ENCODE data around the gene ZNF768. TPM values are rescaled to one million over a fixed set of nuclear protein-coding genes. Genes with fewer than 3 reads are reported as not detected.
"Not testable (repeated sequence)": the region's sequence is repeated elsewhere in the genome, so short reads cannot be mapped to it uniquely, and the experiment has no call there.

ZNF768 gene
- total RNA-seq, 1 donor from 2014 or later: 12.9 TPM

DNA sequence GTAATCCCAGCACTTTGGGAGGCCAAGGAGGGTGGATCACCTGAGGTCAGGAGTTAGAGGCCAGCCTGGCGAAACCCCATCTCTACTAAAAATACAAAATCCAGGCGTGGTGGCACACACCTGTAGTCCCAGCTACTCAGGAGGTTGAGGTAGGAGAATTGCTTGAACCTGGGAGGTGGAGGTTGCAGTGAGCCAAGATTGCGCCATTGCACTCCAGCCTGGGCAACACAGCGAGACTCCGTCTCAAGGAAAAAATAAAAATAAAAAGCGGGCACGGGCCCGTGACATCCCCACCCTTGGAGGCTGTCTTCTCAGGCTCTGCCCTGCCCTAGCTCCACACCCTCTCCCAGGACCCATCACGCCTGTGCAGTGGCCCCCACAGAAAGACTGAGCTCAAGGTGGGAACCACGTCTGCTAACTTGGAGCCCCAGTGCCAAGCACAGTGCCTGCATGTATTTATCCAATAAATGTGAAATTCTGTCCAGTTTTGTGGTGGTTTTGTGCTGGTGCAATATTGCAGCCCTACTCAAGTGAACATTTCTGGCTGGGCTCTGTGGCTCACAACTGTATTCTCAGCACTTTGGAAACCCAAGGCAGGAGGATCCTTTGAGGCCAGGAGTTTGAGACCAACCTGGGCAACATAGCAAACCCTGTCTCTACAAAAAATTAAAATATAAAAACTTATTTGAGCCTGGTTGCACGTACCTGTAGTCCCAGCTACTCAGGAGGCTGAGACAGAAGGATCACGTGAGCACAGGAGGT, 3.5 kb downstream of the ZNF768 start:
- H3K27me3 Mint-ChIP-seq; H3K27ac Mint-ChIP-seq; intact Hi-C loops (cut with micrococcal nuclease); DNase-seq; H3K9me3 Mint-ChIP-seq; H3K4me3 Mint-ChIP-seq: not testable (repeated sequence)
- Mint-ChIP-seq H3K4me1 (peaks cover 18% of the 10 kb centered on the region), H3K36me3 (ENCODE audit: low read depth) (peaks cover 32% of the 10 kb centered on the region)

DNA sequence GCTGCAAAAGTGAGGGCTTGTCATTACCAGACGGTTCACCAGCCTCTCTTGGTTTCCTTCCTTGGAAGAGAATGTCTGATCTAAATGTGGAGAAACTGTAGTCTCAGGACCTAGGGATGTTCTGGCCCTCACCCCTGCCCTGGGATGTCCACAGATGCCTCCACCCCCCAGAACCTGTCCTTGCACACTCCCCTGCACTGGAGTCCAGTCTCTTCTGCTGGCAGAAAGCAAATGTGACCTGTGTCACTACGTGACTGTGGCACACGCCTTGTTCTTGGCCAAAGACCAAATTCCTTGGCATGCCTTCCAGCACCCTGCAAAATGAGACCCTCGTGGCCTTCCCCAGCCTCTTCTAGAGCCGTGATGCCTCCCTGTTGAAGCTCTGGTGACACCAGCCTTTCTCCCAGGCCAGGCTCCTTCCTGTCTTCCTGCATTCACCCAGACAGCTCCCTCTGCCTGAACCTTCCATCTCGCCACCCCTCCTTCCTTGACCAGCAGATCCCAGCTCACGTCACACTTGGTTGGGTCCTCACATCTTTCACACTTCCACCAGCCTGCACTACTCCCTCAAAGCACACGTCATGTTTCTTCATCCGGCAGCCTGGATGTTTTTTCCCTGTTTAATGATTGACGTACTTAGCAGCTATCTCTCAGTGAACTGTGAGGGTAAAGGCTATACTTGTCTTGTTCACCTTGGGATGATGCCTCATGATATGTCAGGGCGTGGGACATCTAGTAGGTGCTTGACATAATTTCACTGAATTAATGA, 4.3 kb downstream of the ZNF768 start:
- no peak overlapping the region for H3K4me3 Mint-ChIP-seq
- peak overlapping the region; percentile 3 for H3K27ac Mint-ChIP-seq
- no peaks in the 10 kb centered on the region for H3K9me3 Mint-ChIP-seq
- peaks cover 12% of the 10 kb centered on the region for H3K4me1 Mint-ChIP-seq
- no peaks in the 10 kb centered on the region for H3K27me3 Mint-ChIP-seq
- DNase-seq: no peak
- peaks cover 40% of the 10 kb centered on the region for H3K36me3 Mint-ChIP-seq (ENCODE audit: low read depth)
- intact Hi-C loops (cut with micrococcal nuclease): no loop called here

DNA sequence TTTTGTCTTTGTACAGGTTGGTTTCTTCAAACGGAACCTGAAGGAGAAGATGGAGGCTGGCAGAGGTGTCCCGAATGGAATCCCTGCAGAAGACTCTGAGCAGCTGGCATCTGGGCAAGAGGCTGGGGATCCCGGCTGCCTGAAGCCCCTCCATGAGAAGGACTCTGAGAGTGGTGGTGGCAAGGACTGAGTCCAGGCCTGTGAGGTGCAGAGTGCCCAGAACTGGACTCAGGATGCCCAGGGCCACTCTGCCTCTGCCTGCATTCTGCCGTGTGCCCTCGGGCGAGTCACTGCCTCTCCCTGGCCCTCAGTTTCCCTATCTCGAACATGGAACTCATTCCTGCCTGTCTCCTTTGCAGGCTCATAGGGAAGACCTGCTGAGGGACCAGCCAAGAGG, 4.9 kb downstream of the ZNF768 start:
- Mint-ChIP-seq H3K27me3 (no peaks in the 10 kb centered on the region), H3K36me3 (ENCODE audit: low read depth) (peaks cover 45% of the 10 kb centered on the region), H3K9me3 (no peaks in the 10 kb centered on the region), H3K4me3 (no peak overlapping the region), H3K27ac (no peak overlapping the region), H3K4me1 (peaks cover 12% of the 10 kb centered on the region)
- intact Hi-C loops (cut with micrococcal nuclease): no loop called here
- no peak for DNase-seq

DNA sequence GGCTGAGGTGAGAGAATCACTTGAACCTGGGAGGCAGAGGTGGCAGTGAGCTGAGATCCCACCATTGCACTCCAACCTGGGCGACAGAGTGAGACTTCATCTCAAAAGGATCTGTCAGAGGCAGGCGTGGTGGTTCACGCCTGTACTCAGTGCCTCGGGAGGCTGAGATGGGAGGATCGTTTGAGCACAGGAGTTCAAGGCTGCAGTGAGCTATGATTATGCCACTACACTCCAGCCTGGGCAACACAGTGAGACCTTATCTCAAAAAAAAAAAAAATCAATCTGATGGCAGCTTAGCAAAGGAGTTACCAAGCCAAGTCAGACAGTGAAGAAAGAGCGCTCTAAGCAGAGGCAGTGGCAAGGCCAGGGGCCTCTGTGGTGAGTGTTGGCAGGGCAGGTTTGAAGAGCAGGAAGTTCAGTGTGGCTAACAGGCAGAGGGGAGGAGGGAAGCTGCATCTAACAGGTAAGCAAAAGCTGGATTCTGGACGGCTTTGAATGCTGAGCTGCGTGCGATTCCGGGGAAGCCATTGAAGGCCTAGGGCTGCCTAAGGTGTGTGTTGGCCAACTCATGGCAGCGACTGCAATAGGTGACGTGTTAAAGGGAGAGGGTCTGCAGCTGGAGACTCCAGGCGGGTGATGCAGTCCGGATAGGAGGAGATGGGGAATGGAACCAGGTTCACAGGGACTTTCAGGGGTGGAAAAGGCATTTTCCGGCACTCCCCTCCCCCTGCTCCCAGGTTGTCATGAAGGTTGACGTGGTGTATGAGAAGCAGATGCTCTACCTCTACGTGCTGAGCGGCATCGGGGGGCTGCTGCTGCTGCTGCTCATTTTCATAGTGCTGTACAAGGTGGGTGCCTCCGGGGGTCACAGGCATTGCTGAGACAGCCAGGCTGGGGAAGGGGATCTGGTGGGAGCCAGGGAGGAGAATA, 7.0 kb downstream of the ZNF768 start:
- Mint-ChIP-seq H3K27me3 (no peaks in the 10 kb centered on the region), H3K9me3 (no peaks in the 10 kb centered on the region), H3K27ac (peak overlapping the region; percentile 18), H3K36me3 (ENCODE audit: low read depth) (peaks cover 58% of the 10 kb centered on the region), H3K4me1 (peaks cover 7% of the 10 kb centered on the region), H3K4me3 (no peak overlapping the region)
- intact Hi-C loops (cut with micrococcal nuclease): no loop called here
- DNase-seq: no peak

DNA sequence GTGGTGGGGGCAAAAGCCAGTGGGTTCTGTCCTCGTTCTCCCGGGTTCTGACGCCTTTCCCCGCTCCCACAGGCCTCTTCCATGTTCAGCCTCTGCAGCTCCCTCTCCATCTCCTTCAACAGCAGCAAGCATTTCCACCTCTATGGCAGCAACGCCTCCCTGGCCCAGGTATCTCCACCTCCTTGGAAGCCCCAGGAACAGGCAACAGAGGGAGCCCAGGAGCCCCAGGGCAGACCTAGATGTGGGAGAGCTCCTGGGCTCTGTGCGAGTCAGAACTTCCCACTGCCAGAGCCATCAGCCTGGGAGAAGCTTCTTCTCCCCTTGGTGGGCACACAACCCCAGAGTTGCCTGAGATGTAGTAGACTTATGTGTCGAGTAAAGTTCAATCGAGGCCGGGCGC, 7.8 kb downstream of the ZNF768 start:
- DNase-seq: no peak
- Mint-ChIP-seq H3K9me3 (no peaks in the 10 kb centered on the region), H3K4me3 (no peak overlapping the region), H3K27ac (no peak overlapping the region), H3K36me3 (ENCODE audit: low read depth) (peaks cover 63% of the 10 kb centered on the region), H3K4me1 (peaks cover 7% of the 10 kb centered on the region), H3K27me3 (no peaks in the 10 kb centered on the region)
- intact Hi-C loops (cut with micrococcal nuclease): no loop called here

DNA sequence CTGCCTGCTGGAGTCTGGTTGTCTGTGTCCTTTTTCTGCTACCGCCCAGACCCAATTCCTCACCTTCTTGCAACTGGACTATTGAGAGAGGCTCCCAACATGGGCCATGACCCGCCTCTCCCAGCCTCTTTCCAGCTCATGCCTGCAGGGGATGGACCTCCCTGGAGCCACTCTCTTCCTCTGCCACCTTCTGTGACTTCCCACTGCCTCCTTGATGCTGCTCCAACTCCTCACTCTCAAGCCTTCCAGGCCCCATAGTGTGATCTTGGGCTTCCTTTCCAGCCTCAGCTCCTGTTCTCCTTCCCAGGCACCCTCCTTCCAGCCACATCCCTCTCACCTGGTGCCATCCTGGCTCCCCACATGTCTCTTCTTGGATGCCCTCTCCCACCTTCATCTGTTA, 11.1 kb downstream of the ZNF768 start:
- H3K27me3 Mint-ChIP-seq: no peaks in the 10 kb centered on the region
- H3K36me3 Mint-ChIP-seq (ENCODE audit: low read depth): peaks cover 77% of the 10 kb centered on the region
- peak overlapping the region; percentile 77 for H3K27ac Mint-ChIP-seq
- no peak overlapping the region for H3K4me3 Mint-ChIP-seq
- peaks cover 8% of the 10 kb centered on the region for H3K4me1 Mint-ChIP-seq
- intact Hi-C loops (cut with micrococcal nuclease): no loop called here
- DNase-seq: no peak
- no peaks in the 10 kb centered on the region for H3K9me3 Mint-ChIP-seq

DNA sequence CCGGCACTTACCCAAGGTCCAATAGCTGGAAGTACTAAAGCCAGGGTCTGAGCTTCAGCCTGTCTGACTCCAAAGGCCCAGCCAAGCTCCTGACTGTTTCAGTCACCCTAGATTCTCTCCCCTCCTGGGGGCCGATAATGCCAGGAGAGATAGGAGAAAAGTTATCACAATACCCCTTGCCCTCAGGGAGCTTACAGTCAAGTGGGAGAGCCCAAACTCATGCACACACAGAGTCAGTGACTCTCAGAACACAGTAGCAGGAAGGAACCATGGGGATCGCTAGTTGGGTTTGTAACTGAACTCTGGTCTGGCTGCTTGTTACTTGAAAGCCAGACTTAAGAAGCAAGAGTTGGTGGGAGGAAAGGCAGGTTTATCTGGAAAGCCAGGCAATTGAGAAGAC, 14.9 kb downstream of the ZNF768 start:
- intact Hi-C loops (cut with micrococcal nuclease): no loop called here
- Mint-ChIP-seq H3K9me3 (no peaks in the 10 kb centered on the region), H3K27me3 (no peaks in the 10 kb centered on the region), H3K36me3 (ENCODE audit: low read depth) (peaks cover 67% of the 10 kb centered on the region), H3K4me1 (peaks cover 6% of the 10 kb centered on the region), H3K27ac (no peak overlapping the region), H3K4me3 (no peak overlapping the region)
- no peak for DNase-seq

DNA sequence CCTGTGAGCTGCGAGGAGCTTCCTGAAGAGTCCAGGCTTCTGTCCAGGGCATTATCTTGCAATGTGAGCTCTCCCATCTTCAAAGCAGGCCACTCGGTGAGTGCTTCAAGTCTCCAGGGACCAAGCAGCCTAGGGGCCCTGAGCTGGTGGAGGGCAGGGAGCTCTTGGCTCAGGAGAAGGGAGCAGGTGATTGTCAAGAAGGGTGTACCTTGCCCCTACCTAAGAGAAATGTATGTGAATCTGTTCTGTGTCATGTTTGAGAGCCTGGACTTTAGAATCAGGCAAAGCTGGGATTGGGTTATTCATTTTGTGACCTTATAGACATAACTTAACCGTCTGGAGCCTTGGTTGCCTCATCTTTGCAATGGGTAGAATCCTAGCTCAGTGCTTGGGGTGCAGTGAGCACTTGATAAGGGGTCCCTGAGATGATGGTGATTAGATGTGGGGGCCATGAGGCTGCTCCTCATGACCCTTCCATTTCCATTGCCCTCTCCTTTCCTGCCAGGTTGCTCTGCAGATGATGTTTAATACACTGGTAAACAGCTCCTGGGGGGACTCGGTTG, 15.9 kb downstream of the ZNF768 start:
- no peak for DNase-seq
- Mint-ChIP-seq H3K36me3 (ENCODE audit: low read depth) (peaks cover 63% of the 10 kb centered on the region), H3K27ac (peak overlapping the region; percentile 18), H3K9me3 (no peaks in the 10 kb centered on the region), H3K4me3 (no peak overlapping the region), H3K27me3 (no peaks in the 10 kb centered on the region), H3K4me1 (peaks cover 6% of the 10 kb centered on the region)
- intact Hi-C loops (cut with micrococcal nuclease): no loop called here

DNA sequence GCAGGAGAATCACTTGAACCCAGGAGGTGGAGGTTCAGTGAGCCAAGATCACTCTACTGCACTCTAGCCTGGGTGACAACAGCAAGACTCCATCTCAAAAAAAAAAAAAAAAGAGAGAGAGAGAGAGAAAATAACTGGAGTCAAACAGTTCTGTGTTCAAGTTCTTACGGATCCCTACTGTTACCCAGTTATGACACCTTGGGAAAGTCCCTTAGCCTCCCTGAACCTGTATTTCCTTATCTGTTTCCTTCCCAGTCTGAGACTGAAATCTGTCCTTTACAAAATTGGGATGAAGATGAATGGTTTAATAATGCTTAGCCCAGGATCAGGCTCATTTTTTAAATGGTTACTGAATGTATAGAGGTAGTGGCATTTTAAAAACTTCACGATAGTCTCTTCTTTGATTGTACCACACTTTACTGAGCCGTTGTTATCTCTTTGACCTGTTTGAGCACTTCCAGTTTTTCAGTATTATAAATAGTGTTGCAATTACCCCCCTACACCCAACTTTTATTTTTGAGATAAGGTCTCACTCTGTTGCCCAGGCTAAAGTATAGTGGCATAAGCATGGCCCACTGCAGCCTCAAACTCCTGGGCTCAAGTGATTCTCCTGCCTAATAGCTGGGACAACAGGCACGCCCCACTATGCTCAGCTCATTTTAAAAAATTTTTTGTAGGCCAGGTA, 17.1 kb downstream of the ZNF768 start:
- DNase-seq: no peak
- no peaks in the 10 kb centered on the region for H3K9me3 Mint-ChIP-seq
- peaks cover 62% of the 10 kb centered on the region for H3K36me3 Mint-ChIP-seq (ENCODE audit: low read depth)
- H3K4me1 Mint-ChIP-seq: peaks cover 6% of the 10 kb centered on the region
- H3K27me3 Mint-ChIP-seq: no peaks in the 10 kb centered on the region
- intact Hi-C loops (cut with micrococcal nuclease): no loop called here
- H3K27ac Mint-ChIP-seq: peak overlapping the region; percentile 29
- no peak overlapping the region for H3K4me3 Mint-ChIP-seq

DNA sequence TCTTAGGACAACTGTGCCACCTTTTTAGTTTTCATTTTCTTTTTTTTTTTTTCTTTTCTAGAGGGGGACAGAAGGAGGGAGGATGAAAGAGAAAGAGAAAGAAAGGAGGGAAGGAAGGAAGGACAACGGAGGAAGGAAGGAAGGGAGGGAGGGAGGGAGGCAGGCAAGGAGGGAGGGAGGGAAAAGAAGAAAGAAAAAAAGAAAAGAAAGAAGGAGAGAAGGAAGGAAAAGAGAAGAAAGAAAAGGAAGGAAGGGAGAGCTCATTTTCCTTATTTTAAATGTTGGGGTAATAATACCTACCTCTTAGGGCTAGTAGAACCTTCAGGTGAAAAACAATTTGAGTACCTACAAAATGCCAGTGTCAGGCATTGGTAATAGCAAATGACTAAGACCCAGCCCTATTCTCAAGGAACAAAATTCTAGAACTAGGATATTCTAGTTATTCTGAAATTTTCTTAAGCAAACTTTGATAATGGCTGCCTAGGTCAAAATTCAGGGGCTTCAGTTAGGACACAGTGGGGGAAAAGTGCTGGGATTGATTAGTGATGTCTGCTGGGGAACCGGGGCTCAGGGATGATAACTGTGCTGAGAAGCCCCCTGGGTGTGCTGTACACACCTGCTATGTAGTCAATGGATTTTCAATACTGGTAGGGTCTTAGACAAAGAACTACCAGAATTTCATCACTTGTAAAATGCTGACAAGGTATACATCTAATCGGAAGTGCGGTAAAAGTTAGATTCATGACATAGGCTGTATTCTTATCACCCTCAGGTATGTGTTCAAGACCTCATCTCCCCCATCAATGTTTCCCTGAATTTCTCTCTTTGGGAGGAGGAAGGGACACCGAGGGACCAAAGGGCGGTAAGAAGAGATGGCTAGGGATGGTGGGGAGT, 22.7 kb downstream of the ZNF768 start:
- Mint-ChIP-seq H3K9me3 (no peaks in the 10 kb centered on the region), H3K4me1 (peaks cover 5% of the 10 kb centered on the region), H3K27ac (peak overlapping the region; percentile 59), H3K4me3 (no peak overlapping the region), H3K27me3 (no peaks in the 10 kb centered on the region), H3K36me3 (ENCODE audit: low read depth) (peaks cover 41% of the 10 kb centered on the region)
- DNase-seq: no peak
- intact Hi-C loops (cut with micrococcal nuclease): no loop called here

DNA sequence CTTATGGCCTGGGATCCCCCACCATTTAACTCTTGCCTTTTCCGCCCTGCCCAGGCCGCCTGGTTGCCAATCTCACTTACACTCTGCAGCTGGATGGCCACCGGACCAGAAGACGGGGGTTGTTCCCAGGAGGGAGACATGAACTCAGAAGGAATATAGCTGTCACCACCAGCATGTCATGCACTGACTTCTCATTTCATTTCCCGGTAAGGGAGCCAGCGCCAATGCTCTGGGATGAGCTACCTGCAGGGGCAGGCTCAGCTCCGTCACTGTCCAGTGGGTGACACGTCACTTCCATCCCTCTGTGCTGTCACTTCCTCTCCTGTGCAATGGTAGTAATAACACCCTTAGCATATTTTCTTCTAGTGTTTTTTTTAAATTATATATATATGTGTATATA, 27.1 kb downstream of the ZNF768 start:
- intact Hi-C loops (cut with micrococcal nuclease): no loop called here
- Mint-ChIP-seq H3K36me3 (ENCODE audit: low read depth) (peaks cover 44% of the 10 kb centered on the region), H3K4me1 (peaks cover 9% of the 10 kb centered on the region), H3K27me3 (no peaks in the 10 kb centered on the region), H3K27ac (peak overlapping the region; percentile 82), H3K4me3 (no peak overlapping the region), H3K9me3 (no peaks in the 10 kb centered on the region)
- no peak for DNase-seq

DNA sequence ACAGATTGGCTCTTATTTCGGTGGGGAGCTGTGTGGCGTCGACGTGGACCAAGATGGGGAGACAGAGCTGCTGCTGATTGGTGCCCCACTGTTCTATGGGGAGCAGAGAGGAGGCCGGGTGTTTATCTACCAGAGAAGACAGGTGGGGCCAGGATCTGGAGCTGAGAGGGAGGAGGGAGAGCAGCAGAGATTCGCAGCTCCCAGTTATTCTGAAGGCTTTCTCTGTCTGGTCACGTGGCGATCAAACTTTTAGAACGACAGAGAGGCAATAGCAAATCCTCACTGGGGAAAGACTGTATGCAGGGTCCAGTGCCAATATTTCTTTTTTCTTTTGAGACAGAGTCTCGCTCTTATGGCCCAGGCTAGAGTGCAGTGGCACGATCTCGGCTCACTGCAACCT, 31.7 kb downstream of the ZNF768 start:
- Mint-ChIP-seq H3K27me3 (no peaks in the 10 kb centered on the region), H3K9me3 (no peaks in the 10 kb centered on the region), H3K4me1 (peaks cover 23% of the 10 kb centered on the region), H3K4me3 (no peak overlapping the region), H3K36me3 (ENCODE audit: low read depth) (peaks cover 52% of the 10 kb centered on the region), H3K27ac (peak overlapping the region; percentile 13)
- DNase-seq: no peak
- intact Hi-C loops (cut with micrococcal nuclease): no loop called here

Measured in activated CD4-positive, alpha-beta T cell treated with anti-CD3 and anti-CD28 coated beads, Interleukin-2, amount 10 ng/mL, durations not matched to agents 24 days and 14 days (primary cell).